ENCODE data around the gene GARIN6.

GARIN6 gene

GRCh38 chr12:99647453-99647852, at the start of gene GARIN6:
GARIN6 (plus strand) TSS chr12:99647753; CDS start chr12:99648175, 422 bp downstream.
- POLR2A ChIA-PET = no interaction called here

GRCh38 chr12:99598785-99599184, 48.8 kb upstream of the GARIN6 start:
- H3K4me3 ChIP-seq (ENCODE audit: low read depth, low read length) = no peak overlapping the region
- ChIA-PET POLR2A (no interaction called here), CTCF (no interaction called here)
- DNase-seq (ENCODE audit: low read depth, low spot score) = no peak
- TF ChIP-seq CTCF (IDR thresholded peaks at IDR 0.05; ENCODE audit: insufficient read depth, low read length, missing control alignments) = no peak

More at GRCh38 chr12:99647453-99647852, at the start of gene GARIN6:
- DNase-seq (ENCODE audit: low read depth, low spot score) = no peak
- CTCF ChIA-PET = no interaction called here
- TF ChIP-seq CTCF (IDR thresholded peaks at IDR 0.05; ENCODE audit: insufficient read depth, low read length, missing control alignments) = no peak
- no peak within 1 kb of the TSS for H3K4me3 ChIP-seq (ENCODE audit: low read depth, low read length)

- no peak for TF ChIP-seq CTCF (IDR thresholded peaks at IDR 0.05; ENCODE audit: insufficient read depth, low read length, missing control alignments)
- no peak overlapping the region for H3K4me3 ChIP-seq (ENCODE audit: low read depth, low read length)
- DNase-seq (ENCODE audit: low read depth, low spot score) = no peak
- CTCF ChIA-PET = no interaction called here
- POLR2A ChIA-PET = no interaction called here
Observed at GRCh38 chr12:99600388-99600787, 47.2 kb upstream of the GARIN6 start.

GRCh38 chr12:99609455-99610181, 37.9 kb upstream of the GARIN6 start:
- ChIA-PET POLR2A (no interaction called here), CTCF (no interaction called here)
- no peak overlapping the region for H3K4me3 ChIP-seq (ENCODE audit: low read depth, low read length)
- no peak for TF ChIP-seq CTCF (IDR thresholded peaks at IDR 0.05; ENCODE audit: insufficient read depth, low read length, missing control alignments)
- no peak for DNase-seq (ENCODE audit: low read depth, low spot score)

GRCh38 chr12:99611117-99611516, 36.4 kb upstream of the GARIN6 start:
- no peak for DNase-seq (ENCODE audit: low read depth, low spot score)
- no peak for TF ChIP-seq CTCF (IDR thresholded peaks at IDR 0.05; ENCODE audit: insufficient read depth, low read length, missing control alignments)
- ChIA-PET POLR2A (no interaction called here), CTCF (interaction anchor here (0.5 to 2.0 kb wide), 3 partner anchors 48 to 224 kb away, joined by 3 to 5 read pairs (median 3); no protein-coding TSS in a partner anchor)
- no peak overlapping the region for H3K4me3 ChIP-seq (ENCODE audit: low read depth, low read length)

GRCh38 chr12:99611599-99611998, 36.0 kb upstream of the GARIN6 start:
- POLR2A ChIA-PET = no interaction called here
- no peak for TF ChIP-seq CTCF (IDR thresholded peaks at IDR 0.05; ENCODE audit: insufficient read depth, low read length, missing control alignments)

More at GRCh38 chr12:99611599-99611998, 36.0 kb upstream of the GARIN6 start:
- CTCF ChIA-PET = interaction anchor here (0.5 to 2.0 kb wide), 2 partner anchors 47 to 224 kb away, joined by 3 to 5 read pairs; no protein-coding TSS in a partner anchor
- H3K4me3 ChIP-seq (ENCODE audit: low read depth, low read length) = no peak overlapping the region
- DNase-seq (ENCODE audit: low read depth, low spot score) = no peak
